Ectodermal cell (in vitro differentiated cells): ENCODE results near the gene ECSIT.
A peak's percentile ranks its signal among the peaks of the same experiment; 100 is the strongest.

Experiments
- H3K27ac ChIP-seq: 2 replicates; pipeline ENCODE4 v1.7.0; 2013; ENCODE audit warnings: mild to moderate bottlenecking, low read depth, low read length; ENCODE audit not compliant: insufficient read depth, poor library complexity, severe bottlenecking
- H3K27me3 ChIP-seq: 2 replicates; pipeline ENCODE4 v1.7.0; 2013; ENCODE audit warnings: mild to moderate bottlenecking, low read length; ENCODE audit not compliant: insufficient read depth, control insufficient read depth, poor library complexity, severe bottlenecking
- H3K36me3 ChIP-seq: one replicate; pipeline ENCODE4 v1.7.0; 2013; ENCODE audit warnings: low read length; ENCODE audit not compliant: control insufficient read depth, insufficient read depth
- H3K4me1 ChIP-seq: one replicate; pipeline ENCODE4 v1.7.0; 2013; ENCODE audit warnings: low read length; ENCODE audit not compliant: control insufficient read depth, insufficient read depth
- H3K4me3 ChIP-seq: 2 replicates; pipeline ENCODE4 v1.7.0; 2013; ENCODE audit warnings: low read depth, low read length, control low read depth; ENCODE audit not compliant: insufficient read depth
- H3K9me3 ChIP-seq: 2 replicates; pipeline ENCODE4 v1.7.0; 2013; ENCODE audit warnings: mild to moderate bottlenecking, low read length, moderate library complexity; ENCODE audit not compliant: control insufficient read depth
- WGBS, 2 experiments: methylation state at CpG; one replicate each; pipeline ENCODE4 v1.1.7; 2013; ENCODE audit warnings: missing lambda C conversion rate in 2 of 2; 5-methylcytosine and 5-hydroxymethylcytosine counted together

Gene ECSIT

DNA sequence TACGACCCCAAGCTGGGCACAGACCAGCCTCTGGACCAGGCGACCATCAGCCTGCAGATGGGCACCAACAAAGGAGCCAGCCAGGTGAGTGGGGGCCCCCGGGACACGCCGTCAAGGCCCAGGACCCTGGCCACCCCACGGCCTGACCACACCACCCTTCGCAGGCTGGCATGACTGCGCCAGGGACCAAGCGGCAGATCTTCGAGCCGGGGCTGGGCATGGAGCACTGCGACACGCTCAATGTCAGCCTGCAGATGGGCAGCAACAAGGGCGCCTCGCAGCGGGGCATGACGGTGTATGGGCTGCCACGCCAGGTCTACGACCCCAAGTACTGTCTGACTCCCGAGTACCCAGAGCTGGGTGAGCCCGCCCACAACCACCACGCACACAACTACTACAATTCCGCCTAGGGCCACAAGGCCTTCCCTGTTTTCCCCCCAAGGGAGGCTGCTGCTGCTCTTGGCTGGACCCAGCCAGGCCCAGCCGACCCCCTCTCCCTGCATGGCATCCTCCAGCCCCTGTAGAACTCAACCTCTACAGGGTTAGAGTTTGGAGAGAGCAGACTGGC lies 20.5 kb upstream of the ECSIT start:
- H3K27ac ChIP-seq: no peak overlapping the region
- no peaks in the 10 kb centered on the region for H3K9me3 ChIP-seq
- 94 to 95% methylated on average over 24 of the region's 24 CpGs for WGBS, 2 experiments
- H3K4me1 ChIP-seq: no peaks in the 10 kb centered on the region
- peaks cover 6% of the 10 kb centered on the region for H3K36me3 ChIP-seq
- no peaks in the 10 kb centered on the region for H3K27me3 ChIP-seq
- no peak overlapping the region for H3K4me3 ChIP-seq

DNA sequence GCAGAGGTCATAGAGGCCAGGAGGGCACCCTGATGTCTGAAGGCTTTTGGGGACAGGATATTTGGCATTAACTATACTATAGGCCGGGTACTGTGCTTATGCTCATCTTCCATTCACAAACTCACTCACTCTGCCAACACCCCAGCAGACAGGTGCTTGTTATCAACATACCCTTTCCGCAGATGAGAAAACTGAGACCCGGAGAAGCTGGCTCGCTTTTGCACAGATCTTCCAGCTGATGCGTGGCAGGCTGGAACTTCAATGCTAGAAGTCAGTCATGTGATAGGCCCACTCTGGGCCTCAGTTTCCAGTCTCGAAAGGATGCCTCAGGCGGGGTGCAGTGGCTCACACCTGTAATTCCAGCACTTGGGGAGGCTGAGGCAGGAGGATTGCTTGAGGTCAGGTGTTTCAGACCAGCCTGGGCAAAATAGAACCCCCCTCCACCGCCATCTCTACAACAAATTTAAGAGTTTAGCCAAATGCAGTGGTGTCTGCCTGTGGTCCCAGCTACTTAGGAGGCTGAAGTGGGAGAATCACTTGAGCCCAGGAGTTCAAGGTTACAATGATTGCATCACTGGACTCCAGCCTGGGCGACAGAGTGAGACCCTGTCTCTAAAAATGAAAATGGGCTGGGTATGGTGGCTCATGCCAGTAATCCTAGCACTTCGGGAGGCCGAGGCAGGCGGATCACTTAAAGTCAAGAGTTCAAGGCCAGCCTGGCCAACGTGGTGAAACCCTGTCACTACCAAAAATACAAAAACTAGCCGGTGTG lies 19.2 kb upstream of the ECSIT start:
- 93 to 94% methylated on average over 14 of the region's 14 CpGs for WGBS, 2 experiments
- H3K4me3 ChIP-seq: no peak overlapping the region
- H3K9me3 ChIP-seq: no peaks in the 10 kb centered on the region
- H3K36me3 ChIP-seq: peaks cover under 1% of the 10 kb centered on the region
- no peaks in the 10 kb centered on the region for H3K4me1 ChIP-seq
- no peaks in the 10 kb centered on the region for H3K27me3 ChIP-seq
- H3K27ac ChIP-seq: no peak overlapping the region

DNA sequence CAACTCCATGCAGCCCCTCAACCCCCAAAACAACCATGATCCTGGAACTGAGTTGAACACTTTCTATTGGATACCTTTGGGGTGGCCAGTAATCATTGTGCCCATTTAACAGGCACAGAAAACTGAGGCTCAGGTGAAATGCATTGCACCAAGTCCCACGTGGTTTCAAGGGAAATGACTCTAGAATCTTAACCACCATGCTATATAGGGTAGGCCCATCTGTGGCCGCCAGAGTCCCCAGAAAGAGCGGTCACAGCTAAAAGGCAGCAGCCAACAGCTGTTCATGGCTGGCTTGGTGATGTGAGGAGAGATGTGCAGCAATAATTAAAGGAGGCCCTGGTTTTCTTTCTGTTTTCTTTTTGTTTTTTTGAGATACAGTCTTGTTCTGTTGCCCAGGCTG lies 12.3 kb upstream of the ECSIT start:
- no peaks in the 10 kb centered on the region for H3K36me3 ChIP-seq
- H3K27me3 ChIP-seq: no peaks in the 10 kb centered on the region
- no peak overlapping the region for H3K27ac ChIP-seq
- 86 to 90% methylated on average over 3 of the region's 3 CpGs for WGBS, 2 experiments
- no peaks in the 10 kb centered on the region for H3K9me3 ChIP-seq
- H3K4me1 ChIP-seq: peaks cover 17% of the 10 kb centered on the region
- H3K4me3 ChIP-seq: no peak overlapping the region

DNA sequence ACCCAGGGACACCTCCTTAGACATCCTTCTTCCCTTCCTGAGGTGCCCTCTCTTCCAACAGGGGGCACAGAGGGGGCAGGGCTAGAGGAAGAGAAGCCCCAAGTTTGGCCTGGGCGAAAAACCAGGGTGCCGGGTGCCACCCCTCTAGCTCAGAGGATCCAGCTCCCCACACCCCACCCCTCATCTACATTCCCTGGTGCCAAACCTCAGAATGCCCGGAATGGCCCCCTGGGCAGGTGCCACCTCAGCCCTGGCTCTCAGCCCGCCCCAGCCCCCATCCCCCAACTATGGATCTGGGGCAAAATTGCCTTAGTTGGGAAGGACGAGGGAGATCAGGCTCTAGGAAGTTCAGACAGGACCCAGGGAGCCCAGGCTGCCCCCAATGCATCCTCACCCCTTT lies 11.7 kb upstream of the ECSIT start:
- Histone ChIP-seq H3K4me3 (no peak overlapping the region), H3K4me1 (peaks cover 17% of the 10 kb centered on the region), H3K9me3 (no peaks in the 10 kb centered on the region), H3K27ac (no peak overlapping the region), H3K27me3 (no peaks in the 10 kb centered on the region), H3K36me3 (no peaks in the 10 kb centered on the region)
- 90 to 93% methylated on average over 5 of the region's 5 CpGs for WGBS, 2 experiments

DNA sequence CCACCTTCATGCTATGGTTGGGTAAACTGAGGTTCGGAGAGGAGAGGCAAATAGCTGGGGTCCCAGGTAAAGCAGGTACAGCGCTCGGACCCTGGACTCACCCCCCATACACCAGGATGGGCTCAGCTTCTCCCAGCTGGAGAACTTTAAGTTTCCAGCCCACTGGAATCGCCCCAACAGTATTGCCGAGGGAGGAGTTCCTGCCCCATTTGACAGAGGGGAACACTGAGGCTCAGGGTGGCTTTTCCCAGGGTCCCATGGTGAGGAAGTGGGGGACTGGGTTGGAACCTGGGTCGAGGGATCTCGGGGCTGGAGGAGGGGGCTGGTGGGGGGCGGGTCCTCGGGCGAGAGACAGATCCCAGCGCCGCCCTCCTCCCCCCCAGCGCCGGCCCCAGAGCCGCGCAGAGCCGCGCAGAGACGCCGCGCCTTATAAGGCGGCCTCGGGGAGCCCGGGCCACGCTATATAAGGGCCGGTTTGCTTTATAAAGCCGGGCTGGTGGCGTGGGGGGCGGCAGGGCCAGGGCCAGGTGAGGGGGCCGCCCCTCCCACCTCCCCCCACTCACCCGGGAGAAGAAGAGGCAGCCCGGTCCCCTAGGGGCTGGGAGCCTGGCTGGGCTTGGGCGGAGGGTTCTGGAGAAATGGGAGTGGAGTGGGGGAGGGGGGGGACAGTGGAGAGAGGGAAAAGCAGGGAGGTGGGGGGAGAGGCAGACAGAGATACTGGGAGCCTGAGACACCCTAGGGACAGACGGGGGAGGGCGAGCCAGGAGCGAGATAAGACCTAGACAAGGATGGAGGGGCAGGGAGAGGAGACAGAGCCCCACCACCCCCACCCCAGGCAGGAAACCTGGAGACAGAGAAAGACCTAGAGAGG lies 10.8 kb upstream of the ECSIT start:
- peak overlapping the region; percentile 36 for H3K4me3 ChIP-seq
- H3K27ac ChIP-seq: no peak overlapping the region
- H3K36me3 ChIP-seq: no peaks in the 10 kb centered on the region
- H3K4me1 ChIP-seq: peaks cover 17% of the 10 kb centered on the region
- 10% methylated on average over 34 to 36 of the region's 36 CpGs for WGBS, 2 experiments
- no peaks in the 10 kb centered on the region for H3K9me3 ChIP-seq
- peaks cover 1% of the 10 kb centered on the region for H3K27me3 ChIP-seq

DNA sequence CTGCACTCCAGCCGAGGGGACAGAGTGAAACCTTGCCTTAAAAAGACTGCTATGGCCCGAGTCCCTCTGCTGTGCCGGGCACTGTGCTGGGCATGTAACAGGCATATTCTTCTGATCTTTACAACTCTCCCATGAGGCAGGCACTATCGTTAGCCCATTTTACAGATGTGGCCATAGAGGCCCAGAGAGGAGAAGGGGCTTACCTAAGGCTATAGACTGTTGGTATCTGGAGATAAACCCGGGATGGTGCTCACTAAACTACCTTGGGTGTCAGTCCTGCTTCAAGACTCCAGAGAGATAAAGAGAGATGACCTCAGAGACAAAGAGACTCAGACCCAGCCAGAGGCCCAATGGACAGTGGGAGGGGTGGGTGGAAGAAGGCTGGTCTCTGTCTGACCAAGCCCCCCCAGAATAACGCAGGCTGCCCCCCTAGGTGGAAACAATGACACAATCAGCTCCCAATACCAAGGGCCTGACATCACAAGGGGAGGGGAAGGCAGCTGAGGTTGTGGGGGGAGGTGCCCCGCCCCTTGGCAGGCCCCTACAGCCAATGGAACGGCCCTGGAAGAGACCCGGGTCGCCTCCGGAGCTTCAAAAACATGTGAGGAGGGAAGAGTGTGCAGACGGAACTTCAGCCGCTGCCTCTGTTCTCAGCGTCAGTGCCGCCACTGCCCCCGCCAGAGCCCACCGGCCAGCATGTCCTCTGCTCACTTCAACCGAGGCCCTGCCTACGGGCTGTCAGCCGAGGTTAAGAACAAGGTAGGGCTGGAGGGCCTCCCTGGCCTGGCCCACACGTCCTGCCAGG lies 9.5 kb upstream of the ECSIT start, which contains the start of gene CNN1:
CNN1 (plus strand) TSS at position 620 of the 805 bp plus-strand sequence; CDS start at position 697, 77 bp downstream.
- H3K4me1 ChIP-seq: peaks cover 17% of the 10 kb centered on the region
- H3K4me3 ChIP-seq: peak within 1 kb of the TSS; percentile 36
- peak within 1 kb of the TSS; percentile 44 for H3K27ac ChIP-seq
- H3K9me3 ChIP-seq: no peaks in the 10 kb centered on the region
- H3K36me3 ChIP-seq: no peaks in the 10 kb centered on the region
- peaks cover 5% of the 10 kb centered on the region for H3K27me3 ChIP-seq
- WGBS, 2 experiments: 19 to 22% methylated on average over 21 of the region's 21 CpGs

DNA sequence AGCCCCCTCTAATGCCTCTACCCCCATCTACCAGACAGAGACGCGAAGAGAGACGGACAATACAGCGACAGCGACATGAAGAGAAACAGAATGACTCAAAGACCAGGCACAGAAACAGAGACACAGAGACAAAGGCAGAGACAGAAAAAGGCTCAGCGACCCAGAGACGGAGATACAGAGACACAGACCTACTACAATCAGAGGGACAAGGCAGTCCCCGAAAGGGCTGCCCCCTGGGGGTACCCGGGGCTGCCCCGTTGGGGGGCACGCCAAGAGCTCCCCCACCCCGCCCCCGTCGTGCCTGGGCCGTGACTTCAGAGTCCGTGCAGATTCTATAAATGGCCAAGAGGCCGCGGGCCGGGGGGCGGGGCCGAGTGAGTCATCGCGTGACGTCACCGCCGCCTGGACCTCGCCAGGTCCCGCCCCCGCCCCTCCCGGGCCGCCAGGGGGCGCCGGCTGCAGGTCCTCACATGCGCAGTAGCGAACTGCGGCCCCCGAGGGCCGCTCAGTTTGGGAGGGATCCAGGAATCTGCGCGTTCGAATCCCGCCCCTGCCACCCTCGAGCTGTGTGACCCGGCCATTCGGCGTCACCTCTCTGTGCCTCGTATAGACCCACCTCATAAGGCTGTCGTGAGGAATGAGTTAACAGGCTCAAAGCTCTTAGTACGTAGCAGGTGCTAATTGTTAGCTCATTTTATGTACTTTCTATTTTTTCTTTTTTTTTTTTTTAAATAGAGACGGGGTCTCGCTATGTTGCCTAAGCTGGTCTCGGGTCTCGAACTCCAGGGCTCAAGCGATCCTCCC lies 7.1 kb upstream of the ECSIT start:
- Histone ChIP-seq H3K27me3 (peaks cover 5% of the 10 kb centered on the region), H3K4me3 (peak overlapping the region; percentile 38), H3K27ac (no peak overlapping the region), H3K4me1 (peaks cover 17% of the 10 kb centered on the region), H3K9me3 (no peaks in the 10 kb centered on the region), H3K36me3 (no peaks in the 10 kb centered on the region)
- WGBS, 2 experiments: 12 to 13% methylated on average over 54 of the region's 54 CpGs

DNA sequence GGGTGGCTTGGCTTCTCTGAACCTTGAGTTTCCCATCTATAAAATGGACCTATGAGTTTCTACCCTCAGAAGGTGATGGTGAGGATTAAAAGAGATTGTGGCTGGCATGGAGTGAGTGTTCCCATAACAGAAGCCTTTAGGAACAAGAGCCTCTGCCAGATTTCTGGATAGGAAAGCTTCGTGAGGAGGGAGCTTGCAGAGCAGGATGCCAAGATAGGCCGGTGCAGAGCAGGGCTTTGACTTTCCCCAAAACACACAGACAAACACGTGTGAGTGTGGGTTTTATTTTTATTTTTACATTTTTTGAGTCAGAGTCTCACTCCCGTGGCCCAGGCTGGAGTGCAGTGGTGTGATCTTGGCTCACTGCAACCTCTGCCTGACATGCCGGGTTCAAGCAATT lies 6.0 kb upstream of the ECSIT start:
- Histone ChIP-seq H3K4me3 (no peak overlapping the region), H3K27ac (no peak overlapping the region)
- WGBS, 2 experiments: 87 to 92% methylated on average over 5 of the region's 5 CpGs

DNA sequence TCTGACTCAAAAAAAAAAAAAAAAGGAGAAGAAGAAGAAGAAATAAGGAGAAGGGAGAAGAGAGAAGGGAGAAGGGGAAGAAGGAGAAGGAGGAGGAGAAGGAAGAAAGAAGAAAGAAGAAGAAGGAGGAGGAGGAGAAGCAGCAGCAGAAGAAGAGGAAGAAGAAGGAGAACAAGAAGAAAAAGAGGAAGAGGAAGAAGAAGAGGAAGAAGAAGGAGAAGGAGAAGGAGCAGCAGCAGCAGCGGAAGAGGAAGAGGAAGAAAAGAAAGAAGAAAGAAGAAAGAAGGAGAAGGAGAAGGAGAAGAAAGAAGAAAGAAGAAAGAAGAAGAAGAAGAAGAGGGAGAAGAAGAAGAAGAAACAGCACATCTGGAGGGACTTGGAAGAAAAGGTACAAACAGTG lies 5.6 kb upstream of the ECSIT start:
- peaks cover 11% of the 10 kb centered on the region for H3K4me1 ChIP-seq
- peaks cover 5% of the 10 kb centered on the region for H3K27me3 ChIP-seq
- H3K4me3 ChIP-seq: no peak overlapping the region
- H3K36me3 ChIP-seq: no peaks in the 10 kb centered on the region
- H3K9me3 ChIP-seq: no peaks in the 10 kb centered on the region
- 92 to 94% methylated on average over 1 of the region's 1 CpG for WGBS, 2 experiments
- no peak overlapping the region for H3K27ac ChIP-seq

More for the DNA sequence above, 6.0 kb upstream of the ECSIT start:
- Histone ChIP-seq H3K27me3 (peaks cover 5% of the 10 kb centered on the region), H3K9me3 (no peaks in the 10 kb centered on the region), H3K36me3 (no peaks in the 10 kb centered on the region), H3K4me1 (peaks cover 12% of the 10 kb centered on the region)
